ENCODE measurements around the gene CBLC. TPM values are rescaled to one million over a fixed set of nuclear protein-coding genes. Genes with fewer than 3 reads are reported as not detected.

The CBLC gene
- total RNA-seq, 1 experiment from 2014 or later = not detected

DNA sequence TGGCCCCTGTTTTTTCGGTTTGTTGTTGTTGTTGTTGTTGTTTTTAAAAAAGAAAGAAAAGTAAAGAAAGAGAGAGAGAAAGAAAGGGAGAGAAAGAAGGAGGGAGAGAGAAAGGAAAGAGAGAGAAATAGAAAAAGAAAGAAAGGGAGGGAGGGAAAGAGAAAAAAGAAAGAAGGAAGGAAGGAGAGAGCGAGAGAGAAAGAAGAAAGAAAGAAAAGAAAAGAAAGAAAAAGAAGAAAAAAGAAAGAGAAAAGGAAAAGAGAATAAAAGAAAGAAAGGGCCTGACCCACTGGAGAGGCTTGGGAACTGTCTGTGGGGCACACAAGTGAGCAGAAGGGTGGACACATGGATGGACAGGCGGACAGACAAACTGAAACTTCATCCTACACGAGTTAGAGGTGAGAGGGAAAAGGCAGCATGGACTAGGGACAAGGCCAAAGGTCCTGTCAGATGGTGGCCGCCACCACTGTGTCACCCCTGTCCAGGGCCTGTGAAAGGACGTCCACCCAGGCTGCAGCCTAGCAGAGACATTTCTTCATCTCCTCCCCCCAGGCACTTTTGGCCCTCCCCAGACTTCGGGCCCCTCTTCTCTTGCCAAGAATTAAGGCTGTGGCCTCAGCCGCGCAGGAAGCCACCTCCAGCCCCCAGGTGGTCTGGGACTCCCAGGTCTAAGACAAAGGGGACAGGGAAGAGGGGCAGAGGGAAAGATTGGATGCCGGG, 22.1 kb downstream of the CBLC start:
- DNase-seq (ENCODE audit: low read depth) = no peak

DNA sequence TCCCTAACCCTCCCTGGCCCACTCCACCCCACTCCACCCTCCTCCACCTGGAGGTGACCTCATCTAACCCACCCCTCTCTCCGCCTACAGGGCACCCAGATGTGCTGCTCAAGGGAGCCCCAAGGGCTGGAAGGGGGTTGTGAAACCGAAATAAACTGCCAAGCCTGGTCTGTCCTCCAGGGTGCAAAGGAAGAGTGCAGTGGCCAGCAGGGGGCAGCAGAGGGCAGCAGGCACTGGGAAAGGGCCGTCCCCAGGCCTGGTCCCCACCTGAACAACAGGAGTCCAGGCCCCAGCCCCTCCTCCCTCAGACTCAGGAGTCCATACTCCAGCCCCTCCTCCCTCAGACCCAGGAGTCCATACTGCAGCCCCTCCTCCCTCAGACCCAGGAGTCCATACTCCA, 22.8 kb downstream of the CBLC start:
- DNase-seq (ENCODE audit: low read depth) = peak; percentile 75

- no peak for DNase-seq (ENCODE audit: low read depth)
These were observed 26.0 kb downstream of the CBLC start for GRCh38 chr19:44803442-44804428.

GRCh38 chr19:44806291-44806690, 28.6 kb downstream of the CBLC start:
- DNase-seq (ENCODE audit: low read depth) = no peak

- peak; percentile 29 for DNase-seq (ENCODE audit: low read depth)
These were observed 29.5 kb downstream of the CBLC start for GRCh38 chr19:44807162-44807561.

DNA sequence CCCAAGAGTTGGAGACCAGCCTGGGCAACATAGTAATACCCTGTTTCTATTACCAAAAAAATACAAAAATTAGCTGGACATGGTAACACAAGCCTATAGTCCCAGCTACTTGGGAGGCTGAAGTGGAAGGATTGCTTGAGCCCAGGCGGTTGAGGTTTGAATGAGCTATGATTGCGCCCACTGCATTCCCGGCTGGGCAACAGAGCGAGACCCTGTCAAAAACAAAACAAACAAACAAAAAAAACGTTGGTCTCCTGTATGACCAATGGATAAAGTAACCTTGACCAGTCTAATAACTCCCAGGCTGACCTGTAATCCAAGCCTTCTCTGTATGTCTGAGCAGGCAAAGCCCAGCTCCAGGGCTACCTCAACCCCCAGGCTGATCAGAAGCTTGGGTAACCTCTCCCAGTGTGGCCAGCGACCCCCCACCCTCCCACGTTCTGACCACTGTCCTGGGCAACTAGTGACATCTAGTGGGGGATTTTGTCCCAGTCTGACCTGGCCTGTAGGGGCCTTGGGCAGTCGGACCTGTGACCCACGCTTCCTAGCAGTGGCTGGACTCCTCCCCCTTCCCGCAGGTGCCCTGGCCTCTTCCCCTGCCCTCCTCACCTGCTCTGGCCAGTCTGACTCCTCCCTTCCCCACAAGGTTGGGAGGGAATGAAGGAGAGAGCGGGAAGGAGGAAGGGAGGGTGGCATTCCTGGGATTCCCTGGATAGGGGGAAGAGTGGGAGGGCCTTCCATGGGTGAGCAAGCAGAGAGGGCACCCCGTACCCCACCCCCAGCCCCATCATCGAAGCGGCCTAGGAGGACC, 30.2 kb downstream of the CBLC start:
- DNase-seq (ENCODE audit: low read depth) = peak; percentile 67

DNA sequence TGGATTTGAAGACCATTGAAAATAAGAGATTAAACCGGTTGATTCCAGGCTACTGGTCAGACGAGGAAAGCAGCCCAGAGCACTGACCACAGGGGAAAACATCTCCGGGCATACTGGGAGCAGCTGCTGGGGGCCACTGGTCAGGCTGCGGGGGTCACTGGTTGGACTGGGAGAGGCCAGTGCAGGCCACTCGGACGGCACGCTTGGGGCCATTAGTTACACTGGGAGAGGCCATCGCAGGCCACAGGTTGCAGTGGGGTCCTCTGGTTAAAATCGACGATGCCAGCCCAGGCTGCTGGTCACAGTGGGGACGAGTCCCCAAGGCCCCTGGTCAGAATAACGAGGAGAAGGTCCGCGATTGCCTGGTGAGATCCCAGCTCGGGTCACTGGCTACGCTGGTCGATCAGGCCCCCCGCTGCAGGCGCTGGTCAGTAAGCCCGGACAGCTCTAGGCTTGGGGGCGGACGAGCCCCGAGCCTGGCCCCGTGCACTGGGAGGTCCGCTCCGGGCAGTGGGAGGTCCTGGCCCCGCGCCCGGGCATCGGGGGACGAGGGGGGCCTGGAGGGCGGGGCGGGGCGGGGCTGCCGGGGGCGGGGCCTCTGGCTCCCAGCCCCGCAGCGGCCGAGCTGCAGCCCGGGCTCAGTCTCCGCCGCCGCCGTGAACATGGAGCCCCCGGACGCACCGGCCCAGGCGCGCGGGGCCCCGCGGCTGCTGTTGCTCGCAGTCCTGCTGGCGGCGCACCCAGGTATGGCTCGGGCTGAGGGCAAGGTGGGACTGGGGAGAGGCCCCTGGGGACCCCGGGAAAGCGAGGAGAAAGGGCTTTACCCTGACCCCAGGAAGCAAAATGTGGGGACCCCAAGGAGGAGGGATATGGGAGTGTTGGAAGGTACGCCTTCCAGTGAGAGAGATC, 31.0 kb downstream of the CBLC start, which contains the start of gene BCAM:
TSS of gene BCAM (plus strand) at position 641 of the 909 bp plus-strand sequence. CDS start at position 663, 22 bp downstream.
- DNase-seq (ENCODE audit: low read depth) = peak; percentile 70

DNA sequence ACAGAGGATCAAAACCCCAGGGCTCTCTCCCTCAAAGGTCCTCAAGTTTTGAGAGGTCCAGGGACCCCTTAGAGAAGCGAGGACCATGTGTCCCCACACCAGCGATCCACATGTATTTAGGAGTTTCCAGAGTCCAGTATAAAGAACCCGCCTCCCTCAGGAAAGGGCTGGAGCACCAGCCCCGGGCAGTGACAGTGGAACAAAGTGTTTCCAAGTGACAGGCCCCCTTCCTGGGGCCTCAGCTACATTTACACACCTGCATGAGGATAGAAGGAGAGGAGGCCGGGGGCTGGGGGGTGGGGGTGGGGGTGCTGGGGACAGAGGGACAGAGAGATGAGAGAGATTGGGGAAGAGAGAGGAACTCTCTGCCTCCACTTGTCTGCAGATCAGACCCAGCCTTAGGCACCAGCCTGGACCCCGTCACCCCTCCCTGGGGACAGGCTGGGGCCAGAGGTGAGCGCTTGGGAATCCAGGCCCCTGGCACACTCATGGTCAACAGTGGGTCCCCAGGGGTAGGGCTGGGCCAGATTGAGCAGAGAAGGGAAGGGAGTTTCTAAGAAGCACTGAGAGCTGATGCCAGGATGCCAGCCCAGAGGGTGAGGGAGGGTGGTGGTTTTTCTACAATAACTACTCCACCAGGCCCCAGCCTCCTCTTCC, 32.0 kb downstream of the CBLC start:
- DNase-seq (ENCODE audit: low read depth) = no peak

DNA sequence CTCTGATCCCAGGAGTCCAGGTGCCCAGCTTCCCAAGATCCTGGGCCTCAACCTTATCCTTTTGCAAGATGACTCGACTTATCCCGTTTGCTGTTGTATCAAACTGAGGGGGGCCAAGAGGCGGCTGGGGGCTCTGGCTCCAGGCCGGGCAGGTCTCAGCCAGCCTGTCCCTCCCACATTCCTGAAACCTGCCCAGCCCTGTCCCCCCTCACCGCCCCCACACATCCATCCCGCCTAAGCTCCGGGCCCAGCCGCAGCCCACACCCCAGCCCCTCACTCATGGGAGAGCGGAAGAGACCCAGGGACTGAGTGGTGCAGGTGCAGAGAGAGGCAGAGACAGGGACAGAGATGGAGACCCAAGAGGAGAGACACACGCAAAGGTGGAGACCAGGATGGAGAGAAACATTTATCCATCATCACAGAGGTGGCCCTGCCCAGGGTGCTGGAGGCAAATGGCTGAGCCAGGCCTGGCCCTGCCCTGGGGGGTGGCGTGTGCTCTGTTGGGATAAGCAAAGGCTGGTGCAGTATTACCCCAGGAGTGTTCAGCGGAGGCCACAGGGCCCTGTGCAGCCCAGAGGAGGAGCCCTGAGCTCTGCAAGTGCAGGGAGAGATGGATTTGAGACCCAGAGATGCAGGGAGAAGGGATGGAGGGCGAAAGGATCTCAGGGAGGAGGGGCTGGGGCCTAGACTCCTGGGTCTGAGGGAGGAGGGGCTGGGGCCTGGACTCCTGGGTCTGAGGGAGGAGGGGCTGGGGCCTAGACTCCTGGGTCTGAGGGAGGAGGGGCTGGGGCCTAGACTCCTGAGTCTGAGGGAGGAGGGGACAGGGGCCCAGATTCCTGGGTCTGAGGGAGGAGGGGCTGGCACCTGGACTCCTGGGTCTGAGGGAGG, 32.8 kb downstream of the CBLC start:
- no peak for DNase-seq (ENCODE audit: low read depth)

DNA sequence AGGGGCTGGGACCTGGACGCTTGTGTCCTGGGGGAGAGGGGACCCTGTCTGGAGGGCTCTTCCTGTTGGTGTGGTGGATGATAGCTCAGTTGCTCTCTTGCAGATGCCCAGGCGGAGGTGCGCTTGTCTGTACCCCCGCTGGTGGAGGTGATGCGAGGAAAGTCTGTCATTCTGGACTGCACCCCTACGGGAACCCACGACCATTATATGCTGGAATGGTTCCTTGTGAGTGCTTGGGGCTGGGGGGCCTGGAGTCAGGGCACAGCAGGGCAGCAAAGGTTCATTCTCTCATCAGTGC, 33.4 kb downstream of the CBLC start:
- no peak for DNase-seq (ENCODE audit: low read depth)

GRCh38 chr19:44812142-44812718, 34.5 kb downstream of the CBLC start:
- no peak for DNase-seq (ENCODE audit: low read depth)

GRCh38 chr19:44813070-44813840, 35.6 kb downstream of the CBLC start:
- DNase-seq (ENCODE audit: low read depth) = no peak

DNA sequence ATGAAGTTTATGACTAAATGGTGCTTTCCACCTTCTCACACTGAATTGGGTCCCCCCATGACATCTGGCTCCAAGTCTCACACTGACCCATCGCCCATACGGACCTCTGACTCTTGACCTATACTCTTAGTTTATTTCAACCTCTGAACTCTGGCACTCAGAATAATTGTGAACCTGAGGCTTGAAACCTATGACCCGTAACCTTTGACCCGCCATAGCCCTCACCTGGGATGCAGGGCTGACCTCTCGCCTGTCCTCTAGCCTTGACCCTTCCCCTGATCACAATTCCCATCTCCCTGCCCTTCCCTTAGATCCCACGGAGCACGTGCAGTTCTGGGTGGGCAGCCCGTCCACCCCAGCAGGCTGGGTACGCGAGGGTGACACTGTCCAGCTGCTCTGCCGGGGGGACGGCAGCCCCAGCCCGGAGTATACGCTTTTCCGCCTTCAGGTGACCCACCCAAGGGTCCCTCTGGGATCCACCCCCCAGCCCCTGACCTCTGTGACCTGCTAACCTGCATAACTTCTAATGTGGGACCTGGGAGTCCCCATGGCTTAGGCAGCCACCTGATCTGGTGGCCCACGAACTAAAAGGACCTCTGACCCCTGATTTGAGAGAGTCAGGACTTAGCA, 36.3 kb downstream of the CBLC start:
- no peak for DNase-seq (ENCODE audit: low read depth)

- DNase-seq (ENCODE audit: low read depth) = no peak
These were observed 36.8 kb downstream of the CBLC start for GRCh38 chr19:44814517-44814916.

- DNase-seq (ENCODE audit: low read depth) = no peak
These were observed 38.6 kb downstream of the CBLC start for GRCh38 chr19:44816301-44816700.

DNA sequence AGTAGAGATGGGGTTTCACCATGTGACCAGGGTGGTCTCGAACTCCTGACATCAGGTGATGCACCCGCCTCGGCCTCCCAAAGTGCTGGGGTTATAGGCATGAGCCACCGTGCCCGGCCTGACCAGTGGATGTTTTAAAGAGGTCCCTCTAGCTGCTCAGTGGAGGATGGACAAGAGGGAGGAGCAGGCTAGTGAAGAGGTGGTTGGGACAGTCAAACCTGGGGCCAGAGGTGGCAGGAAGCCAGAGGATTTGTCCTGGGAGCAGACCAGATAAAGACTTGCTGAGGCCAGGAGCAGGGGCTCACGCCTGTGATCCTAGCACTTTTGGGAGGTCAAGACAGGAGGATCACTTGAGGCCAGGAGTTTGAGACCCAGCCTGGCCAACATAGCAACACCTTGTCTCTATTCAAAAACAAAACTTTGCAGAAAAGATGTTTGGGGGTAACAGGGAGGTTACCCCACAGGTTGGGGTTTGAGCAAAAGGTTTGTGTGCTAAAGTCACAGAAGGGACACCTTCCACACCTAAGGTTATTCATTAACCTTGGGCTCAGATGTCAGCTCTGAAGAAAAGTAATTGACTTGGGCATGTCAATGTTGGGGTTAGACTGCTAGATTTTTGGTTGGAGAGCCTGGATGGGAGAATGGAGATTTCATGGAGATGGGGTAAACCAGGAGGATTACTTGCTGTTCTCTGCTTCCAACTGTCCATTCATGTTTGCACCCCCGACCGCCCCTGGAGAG, 40.2 kb downstream of the CBLC start:
- no peak for DNase-seq (ENCODE audit: low read depth)

DNA sequence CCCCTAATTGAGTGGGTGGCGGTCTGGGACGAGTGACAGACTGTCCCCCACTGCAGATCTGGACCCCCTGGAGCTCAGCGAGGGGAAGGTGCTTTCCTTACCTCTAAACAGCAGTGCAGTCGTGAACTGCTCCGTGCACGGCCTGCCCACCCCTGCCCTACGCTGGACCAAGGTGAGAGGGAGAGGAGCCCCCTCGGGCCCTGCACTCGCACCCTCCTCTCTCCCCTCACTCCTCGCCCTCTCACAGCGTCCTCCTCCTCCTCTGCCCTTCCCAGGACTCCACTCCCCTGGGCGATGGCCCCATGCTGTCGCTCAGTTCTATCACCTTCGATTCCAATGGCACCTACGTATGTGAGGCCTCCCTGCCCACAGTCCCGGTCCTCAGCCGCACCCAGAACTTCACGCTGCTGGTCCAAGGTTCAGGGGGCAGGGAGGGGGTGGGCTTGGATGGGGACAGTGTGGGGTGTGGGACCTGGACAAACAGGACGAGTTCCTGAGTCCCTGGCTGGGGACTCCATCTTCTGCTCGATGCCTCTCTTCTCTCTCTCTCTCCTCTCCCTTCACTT, 40.9 kb downstream of the CBLC start:
- DNase-seq (ENCODE audit: low read depth) = no peak
